ENCODE measurements around the gene RCOR3. TPM values are rescaled to one million over a fixed set of nuclear protein-coding genes. Genes with fewer than 3 reads are reported as not detected.

Gene RCOR3
- total and polyA plus RNA-seq, 10 of the 15 experiments (the other 5 are each of a cell fraction or from before 2014, with no cell fraction given): 8.0 to 55.0 (median 25.1) TPM

DNA sequence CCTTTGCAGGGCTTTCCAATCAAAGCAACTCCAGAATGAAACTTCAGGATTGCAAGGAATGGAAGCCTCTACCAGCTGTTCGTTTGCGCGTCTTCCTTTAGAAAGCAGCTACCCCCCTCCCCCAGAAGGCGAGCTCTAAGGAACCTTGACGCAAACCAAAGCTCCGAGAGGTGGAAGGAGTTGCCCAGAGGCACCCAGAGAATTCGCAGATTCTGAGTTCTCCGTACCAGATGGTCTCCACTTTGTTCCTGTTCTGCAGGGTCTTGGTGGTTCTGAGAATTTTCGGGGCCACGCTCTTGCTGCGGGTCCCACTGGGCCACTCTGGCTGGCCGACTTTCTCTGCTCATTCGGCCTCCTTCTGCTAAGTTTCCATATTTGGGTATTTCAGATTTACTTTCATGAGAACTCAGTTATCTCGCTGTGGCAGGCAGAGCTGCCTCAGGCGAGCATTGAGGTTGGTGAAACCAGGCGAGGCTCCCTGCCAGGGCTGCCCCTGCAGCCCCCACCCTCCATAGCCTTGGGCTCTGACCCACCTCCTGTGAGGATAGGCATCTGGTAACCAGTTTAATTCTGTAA lies 68.3 kb downstream of the RCOR3 start:
- DNase-seq (ENCODE audit: low read depth, low spot score) (no peak), ATAC-seq (peak; percentile 52), FAIRE-seq (peak; percentile 68)
- peak overlapping the region; percentile 99 for H3K4me2 ChIP-seq (ENCODE audit: control insufficient read depth, insufficient read depth)
- H3K27me3 ChIP-seq (replicated peaks in 1 of 2; ENCODE audit: control insufficient read depth in 2 of 2, insufficient read depth in 2 of 2, low read length in 1 of 2): no peaks in the 10 kb centered on the region
- intact Hi-C loops (cut with micrococcal nuclease; ENCODE audit: unreplicated experiment): loop anchor here (2.0 to 5.0 kb wide), 3 partner anchors 55 to 250 kb away; partner anchors contain the start of genes RCOR3 and SLC30A1
- SMC1A ChIA-PET (ENCODE audit: uncharacterized antibody, unreplicated experiment): interaction anchor here (0.6 to 3.6 kb wide), 14 partner anchors 9 to 926 kb away, joined by 3 to 29 read pairs (median 6); no protein-coding TSS in a partner anchor
- no peaks in the 10 kb centered on the region for H3K9me3 ChIP-seq (replicated peaks; ENCODE audit: control insufficient read depth, insufficient read depth, low read length)
- peak overlapping the region; percentile 96 for H2AFZ ChIP-seq (ENCODE audit: control insufficient read depth, low read depth, low read length)
- peaks cover 64% of the 10 kb centered on the region for H3K79me2 ChIP-seq (ENCODE audit: control insufficient read depth, insufficient read depth, low read length)
- H3K4me1 ChIP-seq (ENCODE audit: control insufficient read depth, insufficient read depth, low read length): peaks cover 43% of the 10 kb centered on the region
- 0 out of 4 replicates have a peak, but pooled peaks cover 0 to 4% of the 10 kb centered on the region in 2 experiments for H3K36me3 ChIP-seq (ENCODE audit: control insufficient read depth in 2 of 2, insufficient read depth in 2 of 2, low read length in 1 of 2)
- peak overlapping the region; percentile 65 for H3K4me3 ChIP-seq
- POLR2A ChIA-PET: interaction anchor here (1.0 to 2.3 kb wide), 7 partner anchors 10 to 255 kb away, joined by 3 to 9 read pairs (median 4); no protein-coding TSS in a partner anchor
- RAD21 ChIA-PET (ENCODE audit: unreplicated experiment): interaction anchor here (0.9 to 3.7 kb wide), 9 partner anchors 12 to 150 kb away, joined by 3 to 13 read pairs (median 5); no protein-coding TSS in a partner anchor
- no peaks in the 10 kb centered on the region for H4K20me1 ChIP-seq (ENCODE audit: control insufficient read depth, insufficient read depth)
- CTCF ChIA-PET: interaction anchor here (0.6 to 11.0 kb wide), 13 partner anchors 11 to 416 kb away, joined by 3 to 99 read pairs (median 6); no protein-coding TSS in a partner anchor
- peak overlapping the region; percentile 83 for H3K9ac ChIP-seq (ENCODE audit: control insufficient read depth, insufficient read depth, low read length)
- in situ Hi-C loops (cut with MboI): loop anchor here (10.0 kb wide), 1 partner anchor 187 kb away; no protein-coding TSS in a partner anchor
- BruUV-seq (replicated peaks): no TSS peak
- WGBS (ENCODE audit: insufficient coverage, insufficient replicate concordance, low lambda C conversion rate, missing lambda C conversion rate): 3% methylated on average over 16 of the region's 16 CpGs
- peak overlapping the region; percentile 81 for H3K27ac ChIP-seq (ENCODE audit: control insufficient read depth, insufficient read depth)
- TF ChIP-seq GATAD2B (conservative IDR thresholded peaks at IDR 0.05; ENCODE audit: low read depth) (0 out of 2 replicates have a peak, but pooled peaks have one; percentile 20), PAX5 (IDR thresholded peaks at IDR 0.05; ENCODE audit: borderline replicate concordance, low read depth, low read length) (no peak), TAF1 (IDR thresholded peaks at IDR 0.05; ENCODE audit: borderline replicate concordance, low read depth, low read length) (0 out of 2 replicates have a peak, but pooled peaks have one; percentile 38), HDGF (IDR thresholded peaks at IDR 0.05) (peak; percentile 15; the same call in 1 of the 2 replicates), SUZ12 (IDR thresholded peaks at IDR 0.05; ENCODE audit: unreplicated experiment) (no peak), HCFC1 (IDR thresholded peaks at IDR 0.05; ENCODE audit: low read length) (0 out of 2 replicates have a peak, but pooled peaks have one; percentile 8), SIN3A (IDR thresholded peaks at IDR 0.05; ENCODE audit: low read depth, low read length) (0 out of 2 replicates have a peak, but pooled peaks have one; percentile 6), IKZF1 (conservative IDR thresholded peaks at IDR 0.05) (0 out of 2 replicates have a peak, but pooled peaks have one; percentile 8), TBL1XR1 (IDR thresholded peaks at IDR 0.05; ENCODE audit: low read depth, low read length) (no peak), EZH2 (IDR thresholded peaks at IDR 0.05; ENCODE audit: borderline replicate concordance, control insufficient read depth, low read depth, low read length) (no peak), NBN (IDR thresholded peaks at IDR 0.05) (peak; percentile 41; the same call in 1 of the 2 replicates), SRF (IDR thresholded peaks at IDR 0.05; ENCODE audit: low read depth in 2 of 2, low read length in 2 of 2) (peak; percentile 58 to 90; a peak in 3 of 4 replicates), SPI1 (IDR thresholded peaks at IDR 0.05; ENCODE audit: borderline replicate concordance, insufficient read depth, low read depth, low read length) (no peak), ZNF24 (IDR thresholded peaks at IDR 0.05) (no peak), BMI1 (IDR thresholded peaks at IDR 0.05; ENCODE audit: borderline replicate concordance) (no peak), CBX5 (IDR thresholded peaks at IDR 0.05; ENCODE audit: low read depth) (0 out of 2 replicates have a peak, but pooled peaks have one; percentile 6), POLR2AphosphoS5 (IDR thresholded peaks at IDR 0.05; ENCODE audit: low read length) (peak; percentile 68)
- TF ChIP-seq, protein P1, sequence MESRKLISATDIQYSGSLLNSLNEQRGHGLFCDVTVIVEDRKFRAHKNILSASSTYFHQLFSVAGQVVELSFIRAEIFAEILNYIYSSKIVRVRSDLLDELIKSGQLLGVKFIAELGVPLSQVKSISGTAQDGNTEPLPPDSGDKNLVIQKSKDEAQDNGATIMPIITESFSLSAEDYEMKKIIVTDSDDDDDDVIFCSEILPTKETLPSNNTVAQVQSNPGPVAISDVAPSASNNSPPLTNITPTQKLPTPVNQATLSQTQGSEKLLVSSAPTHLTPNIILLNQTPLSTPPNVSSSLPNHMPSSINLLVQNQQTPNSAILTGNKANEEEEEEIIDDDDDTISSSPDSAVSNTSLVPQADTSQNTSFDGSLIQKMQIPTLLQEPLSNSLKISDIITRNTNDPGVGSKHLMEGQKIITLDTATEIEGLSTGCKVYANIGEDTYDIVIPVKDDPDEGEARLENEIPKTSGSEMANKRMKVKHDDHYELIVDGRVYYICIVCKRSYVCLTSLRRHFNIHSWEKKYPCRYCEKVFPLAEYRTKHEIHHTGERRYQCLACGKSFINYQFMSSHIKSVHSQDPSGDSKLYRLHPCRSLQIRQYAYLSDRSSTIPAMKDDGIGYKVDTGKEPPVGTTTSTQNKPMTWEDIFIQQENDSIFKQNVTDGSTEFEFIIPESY (IDR thresholded peaks at IDR 0.05): 0 out of 2 replicates have a peak, but pooled peaks have one; percentile 27
- TF ChIP-seq, protein P2, sequence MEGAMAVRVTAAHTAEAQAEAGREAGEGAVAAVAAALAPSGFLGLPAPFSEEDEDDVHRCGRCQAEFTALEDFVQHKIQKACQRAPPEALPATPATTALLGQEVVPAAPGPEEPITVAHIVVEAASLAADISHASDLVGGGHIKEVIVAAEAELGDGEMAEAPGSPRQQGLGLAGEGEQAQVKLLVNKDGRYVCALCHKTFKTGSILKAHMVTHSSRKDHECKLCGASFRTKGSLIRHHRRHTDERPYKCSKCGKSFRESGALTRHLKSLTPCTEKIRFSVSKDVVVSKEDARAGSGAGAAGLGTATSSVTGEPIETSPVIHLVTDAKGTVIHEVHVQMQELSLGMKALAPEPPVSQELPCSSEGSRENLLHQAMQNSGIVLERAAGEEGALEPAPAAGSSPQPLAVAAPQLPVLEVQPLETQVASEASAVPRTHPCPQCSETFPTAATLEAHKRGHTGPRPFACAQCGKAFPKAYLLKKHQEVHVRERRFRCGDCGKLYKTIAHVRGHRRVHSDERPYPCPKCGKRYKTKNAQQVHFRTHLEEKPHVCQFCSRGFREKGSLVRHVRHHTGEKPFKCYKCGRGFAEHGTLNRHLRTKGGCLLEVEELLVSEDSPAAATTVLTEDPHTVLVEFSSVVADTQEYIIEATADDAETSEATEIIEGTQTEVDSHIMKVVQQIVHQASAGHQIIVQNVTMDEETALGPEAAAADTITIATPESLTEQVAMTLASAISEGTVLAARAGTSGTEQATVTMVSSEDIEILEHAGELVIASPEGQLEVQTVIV (IDR thresholded peaks at IDR 0.05; ENCODE audit: borderline replicate concordance, partially characterized antibody): no peak

Data from GM12878 (cell line).